LoVo (cell line): ENCODE results near the gene UGT1A6.
"Not testable (repeated sequence)": the region's sequence is repeated elsewhere in the genome, so short reads cannot be mapped to it uniquely, and the experiment has no call there.

Experiments
- DNase-seq: peaks from one replicate; pipeline ENCODE4 v3.0.0-alpha.2; 2016; ENCODE audit warnings: low spot score

Gene UGT1A6

DNA sequence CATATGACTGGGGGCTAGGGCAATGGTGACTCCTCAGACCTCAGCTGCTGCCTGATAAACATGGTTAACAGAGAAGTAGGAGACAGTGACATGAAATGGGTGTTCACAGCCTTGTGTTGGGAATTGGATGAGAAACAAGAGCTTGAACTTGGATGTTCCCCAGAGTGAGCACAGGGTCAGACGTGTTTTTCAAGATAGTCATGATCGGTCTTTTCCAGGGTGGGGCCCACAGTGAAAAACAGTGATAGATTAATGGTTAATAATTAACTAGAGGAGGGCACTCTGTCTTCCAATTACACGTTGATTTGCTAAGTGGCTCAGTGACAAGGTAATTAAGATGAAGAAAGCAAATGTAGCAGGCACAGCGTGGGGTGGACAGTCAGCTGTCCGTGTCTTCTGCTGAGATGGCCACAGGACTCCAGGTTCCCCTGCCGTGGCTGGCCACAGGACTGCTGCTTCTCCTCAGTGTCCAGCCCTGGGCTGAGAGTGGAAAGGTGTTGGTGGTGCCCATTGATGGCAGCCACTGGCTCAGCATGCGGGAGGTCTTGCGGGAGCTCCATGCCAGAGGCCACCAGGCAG, 36.1 kb downstream of the UGT1A6 start, which contains the start of gene UGT1A3:
Gene UGT1A3 (plus strand): TSS at position 320 of the 579 bp plus-strand sequence. CDS start 85 bp downstream, at position 405.
- DNase-seq, result no peak

DNA sequence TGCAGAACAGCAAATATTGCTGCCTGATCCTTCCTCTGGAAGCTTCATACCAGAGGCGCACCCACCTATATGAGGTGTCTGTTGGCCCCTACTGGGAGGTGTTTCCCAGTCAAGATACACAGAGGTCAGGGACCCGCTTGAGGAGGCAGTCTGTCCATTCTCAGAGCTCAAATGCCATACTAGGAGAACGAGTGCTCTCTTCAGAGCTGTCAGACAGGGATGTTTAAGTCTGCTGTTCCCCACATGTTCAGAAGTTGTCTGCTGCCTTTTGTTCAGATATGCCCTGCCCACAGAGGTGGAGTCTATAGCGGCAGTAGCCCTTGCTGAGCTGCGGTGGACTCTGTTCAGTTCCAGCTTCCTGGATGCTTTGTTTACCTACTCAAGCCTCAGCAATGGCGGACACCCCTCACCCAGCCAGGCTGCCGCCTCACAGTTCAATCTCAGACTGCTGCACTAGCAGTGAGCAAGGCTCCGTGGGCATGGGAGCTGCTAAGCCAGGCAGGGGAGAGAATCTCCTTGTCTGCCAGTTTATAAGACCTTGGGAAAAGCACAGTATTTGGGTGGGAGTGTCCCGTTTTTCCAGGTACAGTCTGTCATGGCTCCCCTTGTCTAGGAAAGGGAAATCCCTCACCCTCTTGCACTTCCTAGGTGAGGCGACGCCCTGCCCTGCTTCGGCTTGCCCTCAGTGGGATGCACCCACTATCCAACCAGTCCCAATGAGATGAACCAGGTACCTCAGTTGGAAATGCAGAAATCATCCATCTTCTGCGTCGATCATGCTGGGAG, 44.4 kb downstream of the UGT1A6 start:
- not testable (repeated sequence) for DNase-seq

DNA sequence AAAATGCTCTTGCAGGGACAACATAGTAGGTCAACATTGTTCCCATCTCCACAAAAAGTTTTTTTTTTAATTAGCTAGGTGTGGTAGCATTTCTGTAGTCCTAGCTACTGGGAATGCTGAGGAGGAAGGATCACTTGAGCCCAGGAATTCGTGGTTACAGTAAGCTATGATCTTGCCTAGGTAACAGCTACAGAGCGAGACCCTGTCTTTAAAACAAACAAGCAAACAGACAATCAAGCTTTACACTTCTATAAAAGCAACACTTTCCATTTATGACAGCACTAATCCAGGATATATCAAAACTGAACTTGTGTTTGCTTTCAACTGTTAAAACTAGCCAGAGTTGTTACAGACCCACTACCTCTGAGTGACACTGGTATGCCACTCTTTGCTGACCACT, 48.2 kb downstream of the UGT1A6 start:
- DNase-seq, result no peak

- DNase-seq, result no peak
These were observed 51.0 kb downstream of the UGT1A6 start for GRCh38 chr2:233743464-233744259.

DNA sequence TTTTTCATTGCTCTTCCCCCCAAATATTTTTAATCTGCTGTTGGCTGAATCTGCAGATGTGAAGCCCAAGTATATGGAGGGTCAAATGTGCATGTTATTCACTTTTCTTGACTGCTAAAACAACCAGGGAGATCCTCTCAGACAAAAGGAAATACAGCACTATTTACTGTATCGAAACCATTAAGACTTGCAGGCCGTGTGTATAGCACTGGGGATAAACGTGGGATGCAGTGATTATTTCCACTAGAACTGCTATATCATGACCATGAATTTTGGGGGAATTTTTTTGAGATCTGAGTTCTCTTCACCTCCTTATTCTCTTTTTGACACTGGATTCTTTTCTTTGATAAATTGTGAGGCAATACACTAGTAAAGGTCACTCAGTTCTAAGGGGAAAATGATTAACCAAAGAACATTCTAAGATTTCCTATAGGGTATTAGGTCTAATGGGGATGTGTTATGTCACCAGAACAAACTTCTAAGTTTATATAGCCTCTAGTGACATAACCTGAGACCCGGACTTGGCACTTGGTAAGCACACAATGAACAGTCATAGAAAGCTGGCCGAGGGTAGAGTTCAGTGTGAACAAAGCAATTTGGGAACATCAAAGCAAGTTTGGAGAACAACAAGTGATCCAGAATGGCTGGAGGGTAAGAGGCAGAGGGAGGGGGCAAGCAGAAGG, 52.5 kb downstream of the UGT1A6 start:
- no peak for DNase-seq

DNA sequence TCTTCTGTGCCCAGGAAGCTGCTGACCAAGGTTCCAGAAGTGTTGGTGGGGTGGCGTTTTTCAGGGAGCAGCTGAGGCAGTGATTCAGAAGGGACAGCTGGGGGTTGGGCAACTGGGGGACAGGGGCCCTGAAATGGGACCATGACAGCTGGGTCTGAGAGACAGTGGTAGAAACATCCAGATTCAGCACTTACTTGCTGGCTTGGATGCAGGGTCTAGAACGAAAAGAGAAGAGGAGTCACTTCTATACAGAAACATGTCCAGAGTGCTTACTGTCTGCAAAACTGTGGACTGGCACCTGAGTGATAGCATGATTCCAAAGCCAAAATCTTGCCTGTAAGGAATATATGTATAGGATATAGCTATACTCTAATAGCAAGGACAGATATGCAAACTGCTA, 53.1 kb downstream of the UGT1A6 start:
- not testable (repeated sequence) for DNase-seq

- DNase-seq, result no peak
These were observed 54.0 kb downstream of the UGT1A6 start for GRCh38 chr2:233746475-233747282.

GRCh38 chr2:233747283-233747544, 54.5 kb downstream of the UGT1A6 start:
- DNase-seq, result no peak

GRCh38 chr2:233750689-233751088, 58.0 kb downstream of the UGT1A6 start:
- not testable (repeated sequence) for DNase-seq

DNA sequence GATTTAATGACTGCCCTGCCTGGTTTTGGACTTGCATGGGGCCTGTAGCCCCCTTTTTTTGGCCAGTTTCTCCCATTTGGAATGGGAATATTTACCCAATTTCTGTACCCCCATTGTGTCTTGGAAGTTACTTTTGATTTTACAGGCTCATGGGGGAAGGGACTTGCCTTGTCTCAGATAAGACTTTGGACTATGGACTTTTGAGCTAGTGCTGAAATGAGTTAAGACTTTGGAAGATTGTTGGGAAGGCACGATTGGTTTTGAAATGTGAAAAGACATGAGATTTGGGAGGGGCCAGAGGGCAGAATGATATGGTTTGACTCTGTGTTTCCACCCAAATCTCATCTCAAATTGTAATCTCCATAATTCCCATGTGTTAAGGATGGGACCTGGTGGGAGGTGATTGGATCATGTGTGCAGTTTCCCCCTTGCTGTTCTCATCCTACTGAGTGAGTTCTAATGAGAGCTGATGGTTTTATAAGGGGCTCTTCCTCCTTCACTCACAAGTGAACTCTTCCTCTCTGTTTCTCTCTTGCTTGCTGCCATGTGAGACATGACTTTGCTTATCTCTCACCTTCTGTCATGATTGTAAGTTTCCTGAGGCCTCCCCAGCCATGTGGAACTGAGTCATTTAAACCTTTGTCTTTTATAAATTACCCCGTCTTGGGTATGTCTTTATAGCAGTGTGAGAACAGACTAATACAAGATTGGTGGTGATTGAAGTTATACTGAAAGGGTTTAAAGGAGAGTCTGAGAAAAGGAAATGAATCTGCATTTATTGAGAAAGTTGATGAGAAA, 58.7 kb downstream of the UGT1A6 start:
- DNase-seq, result not testable (repeated sequence)

DNA sequence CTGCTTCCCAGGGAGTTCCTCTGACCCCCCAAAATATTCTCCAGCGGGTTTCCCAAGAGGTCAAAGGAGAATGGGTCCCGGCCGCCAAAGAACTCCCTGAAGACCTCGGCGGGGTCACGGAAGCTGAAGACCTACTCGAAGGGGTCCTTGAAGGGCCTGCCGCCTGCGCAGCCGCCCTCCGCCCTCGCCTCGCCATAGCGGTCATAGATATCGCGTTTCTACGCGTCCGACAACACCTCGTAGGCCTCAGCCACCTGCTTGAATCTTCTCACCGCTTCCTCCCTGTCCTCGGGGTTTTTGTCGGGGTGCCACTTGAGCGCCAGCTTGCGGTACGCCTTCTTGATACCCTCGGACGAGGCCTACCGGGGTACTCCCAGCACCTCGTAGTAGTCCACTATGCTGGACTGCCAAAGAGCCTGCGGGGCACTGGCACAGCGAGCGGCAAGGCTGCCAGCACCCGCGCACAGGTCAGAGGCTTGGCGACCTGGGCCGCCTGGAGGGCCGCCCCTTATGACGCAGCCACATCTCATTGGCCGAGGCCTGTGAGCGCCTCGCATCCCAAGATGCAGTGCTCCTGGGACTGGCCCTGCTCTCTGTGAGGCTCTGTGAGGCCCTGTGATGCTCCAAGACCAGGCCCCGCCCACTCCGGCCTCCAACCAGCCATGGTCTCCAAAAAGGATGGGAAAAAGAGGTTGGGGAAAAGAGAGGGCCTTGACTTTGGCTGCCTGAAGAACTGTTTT, 62.4 kb downstream of the UGT1A6 start:
- no peak for DNase-seq

DNA sequence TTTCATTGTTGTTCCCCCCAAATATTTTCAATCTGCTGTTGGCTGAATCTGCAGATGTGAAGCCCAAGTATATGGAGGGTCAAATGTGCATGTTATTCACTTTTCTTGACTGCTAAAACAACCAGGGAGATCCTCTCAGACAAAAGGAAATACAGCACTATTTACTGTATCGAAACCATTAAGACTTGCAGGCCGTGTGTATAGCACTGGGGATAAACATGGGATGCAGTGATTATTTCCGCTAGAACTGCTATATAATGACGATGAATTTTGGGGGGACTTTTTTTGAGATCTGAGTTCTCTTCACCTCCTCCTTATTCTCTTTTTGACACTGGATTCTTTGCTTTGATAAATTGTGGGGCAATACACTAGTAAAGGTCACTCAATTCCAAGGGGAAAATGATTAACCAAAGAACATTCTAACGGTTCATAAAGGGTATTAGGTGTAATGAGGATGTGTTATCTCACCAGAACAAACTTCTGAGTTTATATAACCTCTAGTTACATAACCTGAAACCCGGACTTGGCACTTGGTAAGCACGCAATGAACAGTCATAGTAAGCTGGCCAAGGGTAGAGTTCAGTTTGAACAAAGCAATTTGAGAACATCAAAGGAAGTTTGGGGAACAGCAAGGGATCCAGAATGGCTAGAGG, 63.9 kb downstream of the UGT1A6 start:
- DNase-seq, result peak; percentile 69

DNA sequence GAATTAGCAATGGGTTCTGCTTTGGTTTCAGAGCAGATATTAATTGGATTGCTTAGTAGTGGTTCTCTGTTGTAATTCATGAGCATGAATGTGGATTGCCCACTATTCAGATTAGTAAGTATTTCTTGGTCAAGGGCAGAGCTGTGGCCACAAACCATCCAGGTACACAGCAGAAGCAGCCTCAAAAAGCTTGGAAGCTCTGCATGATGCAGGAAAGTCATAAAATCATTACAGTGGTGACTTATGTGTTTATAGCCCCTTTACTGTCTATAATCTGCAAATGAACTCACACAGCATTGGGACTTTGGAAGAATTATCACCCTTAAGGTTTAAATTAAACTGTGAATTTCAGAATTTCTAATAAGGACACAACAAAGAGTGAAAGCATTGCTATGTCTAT, 65.5 kb downstream of the UGT1A6 start:
- no peak for DNase-seq

- DNase-seq, result no peak
These were observed 66.2 kb downstream of the UGT1A6 start for GRCh38 chr2:233758849-233759248.

DNA sequence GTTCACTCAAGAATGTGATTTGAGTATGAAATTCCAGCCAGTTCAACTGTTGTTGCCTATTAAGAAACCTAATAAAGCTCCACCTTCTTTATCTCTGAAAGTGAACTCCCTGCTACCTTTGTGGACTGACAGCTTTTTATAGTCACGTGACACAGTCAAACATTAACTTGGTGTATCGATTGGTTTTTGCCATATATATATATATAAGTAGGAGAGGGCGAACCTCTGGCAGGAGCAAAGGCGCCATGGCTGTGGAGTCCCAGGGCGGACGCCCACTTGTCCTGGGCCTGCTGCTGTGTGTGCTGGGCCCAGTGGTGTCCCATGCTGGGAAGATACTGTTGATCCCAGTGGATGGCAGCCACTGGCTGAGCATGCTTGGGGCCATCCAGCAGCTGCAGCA, 67.4 kb downstream of the UGT1A6 start, which contains the start of gene UGT1A1:
Gene UGT1A1 (plus strand): TSS at position 228 of the 400 bp plus-strand sequence. CDS start 18 bp downstream, at position 246.
- no peak for DNase-seq

- no peak for DNase-seq
These were observed 68.5 kb downstream of the UGT1A6 start for GRCh38 chr2:233761040-233761769.

GRCh38 chr2:233764264-233764663, 71.6 kb downstream of the UGT1A6 start:
- peak; percentile 87 for DNase-seq

DNA sequence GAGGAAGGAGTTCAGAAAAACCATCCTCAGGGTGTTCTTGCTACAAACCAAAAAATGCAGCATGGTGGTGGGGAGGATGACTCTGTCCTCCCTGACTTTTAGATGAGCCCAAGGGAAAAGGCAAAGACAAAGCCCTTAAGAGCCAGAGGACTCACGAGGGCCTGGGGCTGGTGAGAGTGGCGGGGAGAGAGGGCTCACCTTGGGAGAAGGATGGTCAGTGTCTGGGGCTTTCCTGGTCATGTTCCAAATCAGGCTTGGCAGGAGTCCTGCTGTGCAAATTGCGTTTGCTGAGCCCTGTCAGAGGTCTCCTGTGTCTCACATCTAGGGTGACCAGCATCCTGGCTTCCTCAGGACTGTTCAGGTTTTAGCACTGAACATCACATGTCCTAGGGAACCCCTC, 72.1 kb downstream of the UGT1A6 start:
- no peak for DNase-seq

GRCh38 chr2:233766416-233766815, 73.7 kb downstream of the UGT1A6 start:
- DNase-seq, result no peak
